ENCODE data around the gene SPRR1A. TPM values are rescaled to one million over a fixed set of nuclear protein-coding genes. Genes with fewer than 3 reads are reported as not detected.

Gene SPRR1A
- total and polyA plus RNA-seq, 2 of the 4 experiments (the other 2 are of a cell fraction), result not detected

GRCh38 chr1:152982076-152982475 is 1.8 kb upstream of the SPRR1A start:
- H4K5ac ChIP-seq (ENCODE audit: low read depth, low read length), result no peak overlapping the region
- no peak overlapping the region for H3K14ac ChIP-seq (replicated peaks; ENCODE audit: low read depth, low read length)
- H4K20me1 ChIP-seq (ENCODE audit: insufficient read depth, low read length), result no peaks in the 10 kb centered on the region
- no peaks in the 10 kb centered on the region for H3K79me1 ChIP-seq (ENCODE audit: low read depth in 1 of 2, low read length in 2 of 2)
- H3K9ac ChIP-seq (ENCODE audit: low read depth, low read length), result no peak overlapping the region
- no peak overlapping the region for H3K27ac ChIP-seq (ENCODE audit: insufficient read depth, low read length)
- dilution Hi-C loops (cut with HindIII; ENCODE audit: low sequenced_read_pairs, unreplicated experiment), result no loop called here
- no peak overlapping the region for H3K4me2 ChIP-seq (ENCODE audit: low read depth, low read length)
- WGBS, 2 experiments (ENCODE audit: extremely low coverage in 2 of 2, insufficient read length in 1 of 2), result 37% methylated on average over 2 of the region's 4 CpGs; no CpG with 5 or more reads in 1 of the 2 experiments
- CTCF ChIA-PET, result interaction anchor here (0.9 kb wide), 1 partner anchor 8 kb away, joined by 3 read pairs; no protein-coding TSS in a partner anchor
- in situ Hi-C loops (cut with MboI; ENCODE audit: low sequenced_read_pairs), result no loop called here
- no peak overlapping the region for H3K56ac ChIP-seq (ENCODE audit: extremely low read depth, insufficient read depth, low read length)
- no TSS peak for BruUV-seq (replicated peaks)
- H3K9me1 ChIP-seq (ENCODE audit: insufficient read depth, low read length), result no peaks in the 10 kb centered on the region
- no peak overlapping the region for H2BK15ac ChIP-seq (ENCODE audit: low read depth, low read length)
- no peak overlapping the region for H3K4ac ChIP-seq (ENCODE audit: low read depth, low read length)
- H3K27me3 ChIP-seq (ENCODE audit: control insufficient read depth, insufficient read depth, low read length), result no peaks in the 10 kb centered on the region
- intact Hi-C loops (cut with micrococcal nuclease), result no loop called here
- no peaks in the 10 kb centered on the region for H3K9me3 ChIP-seq (ENCODE audit: control insufficient read depth, insufficient read depth, low read length)
- no peak overlapping the region for H3K23ac ChIP-seq (ENCODE audit: low read depth, low read length)
- no peak overlapping the region for H3K18ac ChIP-seq (ENCODE audit: low read depth, low read length)
- no peak overlapping the region for H2AK5ac ChIP-seq (ENCODE audit: low read depth, low read length)
- TF ChIP-seq RFX5 (IDR thresholded peaks at IDR 0.05; ENCODE audit: low read depth, low read length) (no peak), USF2 (IDR thresholded peaks at IDR 0.05; ENCODE audit: low read depth, low read length) (no peak), NFE2L2 (IDR thresholded peaks at IDR 0.05; ENCODE audit: low read depth, low read length) (no peak), CEBPB (IDR thresholded peaks at IDR 0.05; ENCODE audit: low read depth, low read length) (no peak), CHD1 (IDR thresholded peaks at IDR 0.05; ENCODE audit: low read depth, low read length) (no peak), ELK1 (IDR thresholded peaks at IDR 0.05; ENCODE audit: borderline replicate concordance, low read depth, low read length) (no peak), MXI1 (IDR thresholded peaks at IDR 0.05; ENCODE audit: borderline replicate concordance, low read depth, low read length) (no peak), SMC3 (IDR thresholded peaks at IDR 0.05; ENCODE audit: low read depth, low read length) (no peak), BHLHE40 (IDR thresholded peaks at IDR 0.05; ENCODE audit: low read depth, low read length) (no peak), MAFK (IDR thresholded peaks at IDR 0.05; ENCODE audit: low read depth, low read length) (no peak), RAD21 (IDR thresholded peaks at IDR 0.05; ENCODE audit: low read length) (no peak), FOS (IDR thresholded peaks at IDR 0.05; ENCODE audit: low read depth, low read length) (no peak), MAZ (IDR thresholded peaks at IDR 0.05; ENCODE audit: borderline replicate concordance, low read depth, low read length) (no peak), RCOR1 (IDR thresholded peaks at IDR 0.05; ENCODE audit: insufficient replicate concordance, low read length) (no peak), POLR2A (IDR thresholded peaks at IDR 0.05; ENCODE audit: low read depth, low read length) (no peak), CTCF (conservative IDR thresholded peaks at IDR 0.05; ENCODE audit: low read depth, low read length) (no peak)
- ATAC-seq (ENCODE audit: low read depth), result no peak
- H2BK120ac ChIP-seq (ENCODE audit: low read depth, low read length), result no peak overlapping the region
- H2BK5ac ChIP-seq (ENCODE audit: low read depth, low read length, poor library complexity, severe bottlenecking), result no peak overlapping the region
- no peak overlapping the region for H3K4me3 ChIP-seq (ENCODE audit: insufficient read depth, low read depth, low read length)
- no peaks in the 10 kb centered on the region for H3K36me3 ChIP-seq (ENCODE audit: control insufficient read depth, insufficient read depth, low read length)
- POLR2A ChIA-PET (ENCODE audit: unreplicated experiment), result no interaction called here
- H4K91ac ChIP-seq (ENCODE audit: insufficient read depth, low read depth, low read length), result no peak overlapping the region
- DNase-seq, result no peak
- H2AFZ ChIP-seq (replicated peaks; ENCODE audit: low read length, poor library complexity), result no peak overlapping the region
- no peak overlapping the region for H2BK20ac ChIP-seq (ENCODE audit: low read depth, low read length)
- H3K4me1 ChIP-seq (ENCODE audit: control insufficient read depth, insufficient read depth, low read length), result no peaks in the 10 kb centered on the region
- H2AK9ac ChIP-seq (replicated peaks; ENCODE audit: low read depth, low read length, poor library complexity), result no peak overlapping the region
- H4K8ac ChIP-seq (ENCODE audit: low read depth in 2 of 2, low read length in 2 of 2), result no peak overlapping the region
